ENCODE results near the gene MLLT10. TPM values are rescaled to one million over a fixed set of nuclear protein-coding genes. Genes with fewer than 3 reads are reported as not detected.

The MLLT10 gene
- total RNA-seq, 1 donor from 2014 or later = 42.7 TPM

GRCh38 chr10:21769041-21769440 is 235.0 kb downstream of the MLLT10 start:
- DNase-seq (ENCODE audit: low read depth) = peak; percentile 71

DNA sequence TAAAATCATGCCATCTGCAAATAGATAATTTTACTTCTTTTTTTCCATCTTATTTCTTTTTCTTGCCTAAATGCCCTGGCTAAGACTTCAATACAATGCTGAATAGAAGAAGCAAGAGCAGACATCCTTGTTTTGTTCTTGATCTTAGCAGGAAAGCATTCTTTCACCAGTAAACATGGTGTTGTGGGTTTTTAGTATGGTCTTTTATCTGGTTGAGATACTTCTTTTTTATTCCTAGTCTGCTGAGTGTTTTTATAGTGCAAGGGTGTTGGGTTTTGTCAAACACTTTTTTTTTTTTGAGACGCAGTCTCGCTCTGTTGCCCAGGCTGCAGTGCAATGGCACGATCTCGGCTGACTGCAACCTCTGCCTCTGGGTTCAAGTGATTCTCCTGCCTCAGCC is 237.2 kb downstream of the MLLT10 start:
- no peak for DNase-seq (ENCODE audit: low read depth)

DNA sequence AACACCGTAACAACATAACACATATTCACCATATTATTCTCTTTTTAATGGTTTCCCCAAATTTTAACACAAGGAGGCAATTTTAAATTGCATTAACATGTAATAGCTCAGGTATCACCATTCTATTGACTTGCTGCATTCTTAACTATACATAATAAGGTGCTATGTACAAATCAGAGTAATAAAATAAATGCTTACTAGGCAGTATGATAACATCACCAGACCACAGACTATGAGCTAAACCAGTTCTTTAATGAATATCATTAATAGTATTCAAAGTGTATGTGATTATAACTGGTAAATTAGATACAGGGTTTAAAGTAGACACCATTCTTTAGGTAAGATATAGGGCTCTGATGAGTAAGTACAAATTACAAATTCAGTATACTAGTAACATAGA is 242.9 kb downstream of the MLLT10 start:
- no peak for DNase-seq (ENCODE audit: low read depth)

DNA sequence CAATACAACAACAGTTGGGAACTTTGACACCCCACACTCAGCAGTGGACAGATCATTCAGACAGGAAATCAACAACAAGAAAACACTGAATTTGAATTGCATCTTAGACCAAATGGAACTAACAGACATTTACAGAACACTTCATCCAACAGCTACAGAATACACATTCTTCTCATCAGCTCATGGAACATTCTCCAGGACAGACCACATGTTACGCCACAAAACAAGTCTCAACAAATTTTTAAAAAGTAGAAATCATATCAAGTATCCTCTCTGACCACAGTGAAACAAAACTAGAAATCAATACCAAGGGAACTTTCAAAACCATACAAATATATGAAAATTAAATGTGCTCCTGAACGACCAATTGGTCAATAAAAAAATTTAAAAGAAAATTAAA is 257.2 kb downstream of the MLLT10 start:
- DNase-seq (ENCODE audit: low read depth) = no peak

Other genes with a start within 250 kb of the MLLT10 start
- gene SKIDA1, start 8.6 kb upstream of the MLLT10 start, total RNA-seq = 0.69 and 2.1 TPM in 2 replicates